ENCODE data around the gene TTC12. TPM values are rescaled to one million over a fixed set of nuclear protein-coding genes. Genes with fewer than 3 reads are reported as not detected.

The TTC12 gene
- total RNA-seq, 1 experiment from 2014 or later = 7.6 TPM

- CTCF ChIA-PET = interaction anchor here (0.7 kb wide), 1 partner anchor 337 kb away, joined by 3 read pairs; no protein-coding TSS in a partner anchor
- DNase-seq (ENCODE audit: low spot score) (no peak), ATAC-seq (no peak)
- POLR2A ChIA-PET = no interaction called here
- Mint-ChIP-seq H3K27me3 (ENCODE audit: low read depth) (no peaks in the 10 kb centered on the region; the same call in none of the 2 replicates), H3K4me1 (no peaks in the 10 kb centered on the region), H3K4me3 (no peak overlapping the region), H3K27ac (no peak overlapping the region), H3K36me3 (no peaks in the 10 kb centered on the region), H3K9me3 (no peaks in the 10 kb centered on the region)
- no peak for TF ChIP-seq ZNF263 (CRISPR knock-in tag; IDR thresholded peaks at IDR 0.05; ENCODE audit: low read depth)
- no peak for TF ChIP-seq ATF1 (CRISPR knock-in tag; IDR thresholded peaks at IDR 0.05)
- no peak for TF ChIP-seq EMX1 (CRISPR knock-in tag; IDR thresholded peaks at IDR 0.05)
- TF ChIP-seq STAT6 (CRISPR knock-in tag; conservative IDR thresholded peaks at IDR 0.05; ENCODE audit: low read depth) = no peak
- no peak for TF ChIP-seq IRF2 (CRISPR knock-in tag; IDR thresholded peaks at IDR 0.05; ENCODE audit: borderline replicate concordance, low read depth)
- TF ChIP-seq ZBTB43 (CRISPR knock-in tag; IDR thresholded peaks at IDR 0.05) = no peak
- no peak for TF ChIP-seq TCF7 (CRISPR knock-in tag; IDR thresholded peaks at IDR 0.05; ENCODE audit: low read depth)
- TF ChIP-seq ZBTB21 (CRISPR knock-in tag; IDR thresholded peaks at IDR 0.05; ENCODE audit: borderline replicate concordance) = no peak
- no peak for TF ChIP-seq IRF1 (CRISPR knock-in tag; IDR thresholded peaks at IDR 0.05)
- no peak for TF ChIP-seq ATF2 (CRISPR knock-in tag; IDR thresholded peaks at IDR 0.05; ENCODE audit: borderline replicate concordance, low read depth)
Measured at GRCh38 chr11:113393501-113393985, 79.2 kb downstream of the TTC12 start.

GRCh38 chr11:113394919-113395318 lies 80.5 kb downstream of the TTC12 start:
- ATAC-seq (no peak), DNase-seq (ENCODE audit: low spot score) (no peak)
- no peaks in the 10 kb centered on the region; the same call in none of the 2 replicates for H3K27me3 Mint-ChIP-seq (ENCODE audit: low read depth)
- no peaks in the 10 kb centered on the region for H3K36me3 Mint-ChIP-seq
- no peak overlapping the region for H3K4me3 Mint-ChIP-seq
- POLR2A ChIA-PET = no interaction called here
- CTCF ChIA-PET = no interaction called here
- no peak overlapping the region for H3K27ac Mint-ChIP-seq
- no peaks in the 10 kb centered on the region for H3K9me3 Mint-ChIP-seq
- no peaks in the 10 kb centered on the region for H3K4me1 Mint-ChIP-seq
- TF ChIP-seq ZNF263 (CRISPR knock-in tag; IDR thresholded peaks at IDR 0.05; ENCODE audit: low read depth) = no peak
- TF ChIP-seq ZNF423 (CRISPR knock-in tag; IDR thresholded peaks at IDR 0.05) = no peak
- no peak for TF ChIP-seq ELF4 (CRISPR knock-in tag; IDR thresholded peaks at IDR 0.05; ENCODE audit: low read depth)
- TF ChIP-seq ZSCAN18 (CRISPR knock-in tag; IDR thresholded peaks at IDR 0.05) = no peak
- no peak for TF ChIP-seq NFE2L1 (CRISPR knock-in tag; IDR thresholded peaks at IDR 0.05)
- TF ChIP-seq TEAD1 (CRISPR knock-in tag; IDR thresholded peaks at IDR 0.05) = no peak
- TF ChIP-seq FOXP4 (CRISPR knock-in tag; IDR thresholded peaks at IDR 0.05) = no peak
- no peak for TF ChIP-seq AFF4 (CRISPR knock-in tag; IDR thresholded peaks at IDR 0.05; ENCODE audit: borderline replicate concordance)
- no peak for TF ChIP-seq TEAD4 (CRISPR knock-in tag; IDR thresholded peaks at IDR 0.05)
